NCI-H524 treated with DMSO at 0.1 percent for 48 hours (cell line): ENCODE measurements around the gene CDH26.
A peak's percentile ranks its signal among the peaks of the same experiment; 100 is the strongest.
"Not testable (repeated sequence)": the region's sequence is repeated elsewhere in the genome, so short reads cannot be mapped to it uniquely, and the experiment has no call there.

Source experiments
- DNase-seq: peaks from one replicate; lab custom pipeline; 2025; lab: John Stamatoyannopoulos, UW

Gene CDH26

GRCh38 chr20:59940956-59941294, 17.3 kb upstream of the CDH26 start:
- no peak for DNase-seq

- DNase-seq: no peak
Measured at GRCh38 chr20:59942245-59942644, 16.0 kb upstream of the CDH26 start.

GRCh38 chr20:59944726-59945125, 13.5 kb upstream of the CDH26 start:
- no peak for DNase-seq

GRCh38 chr20:59945175-59945574, 13.0 kb upstream of the CDH26 start:
- DNase-seq: no peak

- no peak for DNase-seq
Measured at GRCh38 chr20:59945731-59946130, 12.5 kb upstream of the CDH26 start.

- no peak for DNase-seq
Measured at GRCh38 chr20:59947376-59947775, 10.8 kb upstream of the CDH26 start.

GRCh38 chr20:59948212-59948611, 10.0 kb upstream of the CDH26 start:
- DNase-seq: no peak

GRCh38 chr20:59948828-59949720, 9.1 kb upstream of the CDH26 start:
- no peak for DNase-seq

GRCh38 chr20:59949911-59950310, 8.3 kb upstream of the CDH26 start:
- no peak for DNase-seq

- DNase-seq: no peak
Measured at GRCh38 chr20:59954718-59955117, 3.5 kb upstream of the CDH26 start.

- peak; percentile 34 for DNase-seq
Measured at GRCh38 chr20:59955131-59955796, 3.0 kb upstream of the CDH26 start.

- DNase-seq: not testable (repeated sequence)
Measured at GRCh38 chr20:59957568-59957967, 655 bp upstream of the CDH26 start.

GRCh38 chr20:59958626-59959025, 403 bp downstream of the CDH26 start:
- no peak for DNase-seq

GRCh38 chr20:59961423-59961822, 3.2 kb downstream of the CDH26 start:
- DNase-seq: no peak

GRCh38 chr20:59962155-59962554, 3.9 kb downstream of the CDH26 start:
- DNase-seq: no peak

- no peak for DNase-seq
Measured at GRCh38 chr20:59966428-59966827, 8.2 kb downstream of the CDH26 start.

GRCh38 chr20:59971428-59971827, 13.2 kb downstream of the CDH26 start:
- DNase-seq: no peak

GRCh38 chr20:59972037-59972801, 14.0 kb downstream of the CDH26 start:
- DNase-seq: no peak

GRCh38 chr20:59976156-59976782, 18.0 kb downstream of the CDH26 start:
- no peak for DNase-seq

GRCh38 chr20:59977086-59977485, 18.9 kb downstream of the CDH26 start:
- DNase-seq: no peak

- DNase-seq: no peak
Measured at GRCh38 chr20:59983076-59983475, 24.9 kb downstream of the CDH26 start.

- DNase-seq: no peak
Measured at GRCh38 chr20:59984541-59984940, 26.3 kb downstream of the CDH26 start.
